ENCODE results near the gene TEX13D. TPM values are rescaled to one million over a fixed set of nuclear protein-coding genes. Genes with fewer than 3 reads are reported as not detected.

TEX13D gene
- total and polyA plus RNA-seq, 4 donors = 0.04 TPM; not detected in 3

DNA sequence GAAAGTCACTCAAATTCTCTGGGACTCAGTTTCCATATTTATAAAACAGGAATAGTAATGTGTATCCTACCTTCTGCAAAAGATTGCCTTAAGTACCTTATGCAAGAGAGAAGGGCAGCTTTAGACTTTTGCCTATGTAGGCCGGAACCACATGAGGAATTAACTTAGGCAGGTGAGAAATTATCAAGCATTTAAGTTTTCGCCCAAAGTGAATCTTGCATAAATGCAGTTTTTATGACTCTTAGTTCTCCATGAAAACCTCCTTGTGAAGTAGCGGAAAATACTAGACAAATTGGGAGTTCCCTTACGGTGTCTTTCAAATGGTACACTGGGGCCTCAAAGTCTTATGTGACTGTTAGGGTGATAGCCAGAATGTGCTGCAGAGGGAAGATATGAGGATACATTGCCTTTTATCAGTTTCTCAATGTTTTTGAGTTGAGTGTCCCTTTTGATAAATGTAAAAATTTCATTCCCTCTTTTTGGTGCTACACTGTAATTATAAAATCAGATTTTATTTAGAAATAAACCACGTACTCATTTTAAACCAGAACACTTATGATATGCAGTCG lies 16.5 kb downstream of the TEX13D start:
- H3K4me1 ChIP-seq (ENCODE audit: control insufficient read depth in 5 of 5, insufficient read depth in 5 of 5, low read length in 5 of 5) = no peaks in the 10 kb centered on the region
- H3K27me3 ChIP-seq (ENCODE audit: control insufficient read depth in 3 of 3, insufficient read depth in 3 of 3, low read length in 2 of 3) = peaks cover 0 to 4% (median 0%) of the 10 kb centered on the region in 3 donors
- H3K9ac ChIP-seq (ENCODE audit: insufficient read depth in 1 of 2, low read length in 2 of 2) = no peak overlapping the region
- 89 to 93% methylated on average over 6 of the region's 6 CpGs for WGBS, 2 donors
- no peak for TF ChIP-seq CTCF (IDR thresholded peaks at IDR 0.05; ENCODE audit: control extremely low read depth, extremely low read depth)
- H3K4me3 ChIP-seq = no peak overlapping the region
- no peak overlapping the region for H3K27ac ChIP-seq (ENCODE audit: low read depth in 1 of 2, low read length in 1 of 2)
- no peaks in the 10 kb centered on the region for H3K36me3 ChIP-seq (ENCODE audit: control insufficient read depth in 4 of 4, insufficient read depth in 4 of 4, low read length in 4 of 4)
- no peak for DNase-seq
- no peak for ATAC-seq (ENCODE audit: insufficient read depth, low FRiP score)
- no peaks in the 10 kb centered on the region for H3K9me3 ChIP-seq (ENCODE audit: control insufficient read depth in 4 of 4, insufficient read depth in 3 of 4, low read length in 3 of 4)

DNA sequence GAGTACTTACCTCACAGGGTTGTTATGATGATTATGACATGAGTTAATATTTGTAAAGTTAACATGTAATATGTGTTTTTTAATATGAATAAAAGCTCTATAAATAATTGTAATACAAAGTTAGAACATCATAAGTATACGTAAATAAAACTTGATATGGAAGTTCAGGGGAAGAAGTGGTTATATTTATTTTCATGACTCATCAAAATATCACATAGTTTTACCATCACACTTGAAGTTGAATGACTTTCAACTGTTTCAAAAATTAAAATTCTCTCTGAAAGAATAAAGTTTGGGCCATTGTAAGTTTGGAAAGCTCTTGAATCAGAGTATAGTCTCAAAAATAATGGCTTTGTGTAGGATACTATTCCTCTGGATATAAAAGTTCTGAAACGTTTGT lies 22.2 kb downstream of the TEX13D start:
- Histone ChIP-seq H3K36me3 (ENCODE audit: control insufficient read depth in 4 of 4, insufficient read depth in 4 of 4, low read length in 4 of 4) (no peaks in the 10 kb centered on the region), H3K4me3 (no peak overlapping the region), H3K9ac (ENCODE audit: insufficient read depth in 1 of 2, low read length in 2 of 2) (no peak overlapping the region), H3K9me3 (ENCODE audit: control insufficient read depth in 4 of 4, insufficient read depth in 3 of 4, low read length in 3 of 4) (no peaks in the 10 kb centered on the region), H3K4me1 (ENCODE audit: control insufficient read depth in 5 of 5, insufficient read depth in 5 of 5, low read length in 5 of 5) (no peaks in the 10 kb centered on the region), H3K27me3 (ENCODE audit: control insufficient read depth in 3 of 3, insufficient read depth in 3 of 3, low read length in 2 of 3) (peaks cover 0 to 2% (median 0%) of the 10 kb centered on the region in 3 donors), H3K27ac (ENCODE audit: low read depth in 1 of 2, low read length in 1 of 2) (no peak overlapping the region)
- ATAC-seq (ENCODE audit: insufficient read depth, low FRiP score) (no peak), DNase-seq (no peak)
- no peak for TF ChIP-seq CTCF (IDR thresholded peaks at IDR 0.05; ENCODE audit: control extremely low read depth, extremely low read depth)
- 50 to 59% methylated on average over 2 of the region's 2 CpGs for WGBS, 2 donors

DNA sequence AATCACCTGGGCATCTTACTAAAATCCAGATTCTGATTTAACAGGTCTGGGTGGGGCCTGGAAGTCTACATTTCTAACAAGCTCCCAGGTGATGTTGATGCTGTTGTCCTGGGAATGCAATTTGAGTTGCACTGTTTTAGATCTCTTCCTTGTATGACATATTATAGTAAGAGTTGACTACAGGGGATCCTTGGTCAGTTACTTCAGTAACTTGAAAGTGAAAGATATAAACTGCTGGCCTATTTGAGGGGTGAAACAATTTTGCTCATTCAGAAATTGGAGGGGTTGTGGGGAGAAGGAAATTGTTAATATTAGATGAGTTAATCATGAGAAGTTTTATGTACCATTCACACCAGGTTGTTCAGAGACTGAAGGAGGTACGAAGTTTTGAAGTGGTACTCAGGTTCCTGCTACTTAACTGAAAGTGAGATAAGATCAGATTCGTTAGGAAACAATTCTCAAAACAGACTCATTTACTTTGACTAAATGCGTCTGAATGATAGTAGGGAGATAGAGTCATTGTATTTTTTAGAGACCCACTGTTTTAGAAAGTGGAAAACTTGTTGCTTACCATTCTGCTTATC lies 26.4 kb downstream of the TEX13D start:
- peak in 1 of 3 donors; percentile 13 for DNase-seq
- H3K27me3 ChIP-seq (ENCODE audit: control insufficient read depth in 3 of 3, insufficient read depth in 3 of 3, low read length in 2 of 3) = peaks cover 0 to 2% (median 0%) of the 10 kb centered on the region in 3 donors
- no peaks in the 10 kb centered on the region for H3K9me3 ChIP-seq (ENCODE audit: control insufficient read depth in 4 of 4, insufficient read depth in 3 of 4, low read length in 3 of 4)
- no peak for ATAC-seq (ENCODE audit: insufficient read depth, low FRiP score)
- H3K4me3 ChIP-seq = no peak overlapping the region
- H3K27ac ChIP-seq (ENCODE audit: low read depth in 1 of 2, low read length in 1 of 2) = no peak overlapping the region
- no peaks in the 10 kb centered on the region for H3K4me1 ChIP-seq (ENCODE audit: control insufficient read depth in 5 of 5, insufficient read depth in 5 of 5, low read length in 5 of 5)
- no peak overlapping the region for H3K9ac ChIP-seq (ENCODE audit: insufficient read depth in 1 of 2, low read length in 2 of 2)
- 26 to 29% methylated on average over 3 of the region's 3 CpGs for WGBS, 2 donors
- no peaks in the 10 kb centered on the region for H3K36me3 ChIP-seq (ENCODE audit: control insufficient read depth in 4 of 4, insufficient read depth in 4 of 4, low read length in 4 of 4)
- TF ChIP-seq CTCF (IDR thresholded peaks at IDR 0.05; ENCODE audit: control extremely low read depth, extremely low read depth) = no peak

All from lung (tissue), 12 donors.